Gastroesophageal sphincter (tissue), 4 donors: ENCODE data around the gene USF3. TPM values are rescaled to one million over a fixed set of nuclear protein-coding genes. Genes with fewer than 3 reads are reported as not detected.

ENCODE experiments used
- ATAC-seq: fragments of 150-250 bp; one replicate; pipeline ENCODE4 v1.9.1; 2016; ENCODE audit warnings: mild to moderate bottlenecking, moderate library complexity
- H3K27ac ChIP-seq, 4 donors: fragments of 200-600 bp; sonication (generic) in 3 of 4; 1 replicate in 3 of 4; 2 replicates in 1 of 4; pipeline ENCODE4 v1.5.1; 2016 to 2019
- H3K27me3 ChIP-seq: fragments of 200-600 bp; sonication (generic); one replicate; pipeline ENCODE4 v1.5.1; 2019
- H3K36me3 ChIP-seq, 2 donors: fragments of 200-600 bp; sonication (generic); one replicate each; pipeline ENCODE4 v1.5.1; 2019; ENCODE audit warnings: control low read depth in 1 of 2
- H3K4me1 ChIP-seq, 3 donors: fragments of 200-600 bp; sonication (generic); 1 replicate in 2 of 3; 2 replicates in 1 of 3; pipeline ENCODE4 v1.5.1; 2016 to 2019; ENCODE audit warnings: control low read depth in 2 of 3
- H3K4me3 ChIP-seq, 2 donors: fragments of 200-600 bp; sonication (generic); one replicate each; pipeline ENCODE4 v1.5.1; 2019; ENCODE audit warnings: mild to moderate bottlenecking in 1 of 2, moderate library complexity in 1 of 2
- H3K9me3 ChIP-seq, 3 donors: fragments of 200-600 bp; sonication (generic); one replicate each; pipeline ENCODE4 v1.5.1; 2017 to 2019; ENCODE audit warnings: control low read depth in 2 of 3
- CTCF ChIP-seq, 4 experiments: fragments of 200-600 bp in 2 of 4; fragments of 450-650 bp in 2 of 4; sonication (generic) in 1 of 4; IDR thresholded peaks; one replicate each; pipeline ENCODE4 v1.5.1; 2017 to 2019; ENCODE audit warnings: antibody characterized with exemption in 4 of 4, mild to moderate bottlenecking in 2 of 4, moderate library complexity in 2 of 4
- EP300 ChIP-seq: sonication (generic); formaldehyde crosslinking; IDR thresholded peaks from one replicate; pipeline ENCODE4 v1.6.1; 2017; ENCODE audit warnings: antibody characterized with exemption, mild to moderate bottlenecking
- POLR2A ChIP-seq, 2 donors: fragments of 450-650 bp; IDR thresholded peaks; one replicate each; pipeline ENCODE4 v1.6.1; 2017; ENCODE audit warnings: antibody characterized with exemption in 2 of 2, mild to moderate bottlenecking in 2 of 2, moderate library complexity in 1 of 2
- POLR2AphosphoS5 ChIP-seq: sonication (generic); formaldehyde crosslinking; IDR thresholded peaks from one replicate; pipeline ENCODE4 v1.6.1; 2017; ENCODE audit warnings: antibody characterized with exemption
- WGBS, 2 donors: methylation state at CpG; one replicate each; pipeline ENCODE4 v1.1.5; 2018; ENCODE audit warnings: low coverage in 1 of 2; 5-methylcytosine and 5-hydroxymethylcytosine counted together
- total RNA-seq, 4 donors: library from RNA; depleted of rRNA; stranded (reverse); fragments of >200 nt; gene quantifications; one replicate each; pipeline ENCODE4 v1.1.0, GENCODE V29; 2016

USF3 gene
- total RNA-seq, 4 donors from 2014 or later = 27.3 to 33.2 (median 29.6) TPM

DNA sequence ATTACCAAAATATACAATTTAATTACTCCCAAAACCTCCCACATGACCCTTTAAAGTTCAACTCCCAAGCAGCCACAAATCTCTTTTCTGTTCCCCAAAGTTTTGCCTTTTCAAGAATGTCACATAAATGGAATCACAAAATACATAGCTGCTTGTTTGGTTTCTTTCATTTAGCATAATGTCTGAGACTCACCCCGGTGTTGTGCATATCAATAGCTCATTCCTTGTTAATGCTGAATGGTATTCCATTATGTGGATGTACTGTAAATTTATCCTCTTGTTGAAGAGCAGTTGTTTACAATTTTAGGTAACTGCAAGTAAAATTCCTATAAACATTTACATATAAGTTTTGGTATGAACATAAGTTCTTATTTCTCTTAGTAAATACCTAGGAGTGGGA is 34.1 kb upstream of the USF3 start:
- H3K36me3 ChIP-seq = no peaks in the 10 kb centered on the region
- peaks cover 0 to 80% (median 6%) of the 10 kb centered on the region in 3 donors for H3K4me1 ChIP-seq
- TF ChIP-seq CTCF (IDR thresholded peaks at IDR 0.05) (no peak), POLR2AphosphoS5 (no peak), POLR2A (IDR thresholded peaks at IDR 0.05) (no peak), EP300 (no peak)
- 69 to 75% methylated on average over 1 of the region's 1 CpG for WGBS, 2 donors
- ATAC-seq = no peak
- no peak overlapping the region for H3K4me3 ChIP-seq
- H3K9me3 ChIP-seq = no peaks in the 10 kb centered on the region
- H3K27ac ChIP-seq = no peak overlapping the region
- no peaks in the 10 kb centered on the region for H3K27me3 ChIP-seq

- Histone ChIP-seq H3K36me3 (no peaks in the 10 kb centered on the region), H3K27ac (no peak overlapping the region), H3K4me1 (peaks cover 0 to 68% (median 0%) of the 10 kb centered on the region in 3 donors), H3K27me3 (no peaks in the 10 kb centered on the region), H3K4me3 (no peak overlapping the region), H3K9me3 (no peaks in the 10 kb centered on the region)
- no peak for TF ChIP-seq CTCF (IDR thresholded peaks at IDR 0.05)
- TF ChIP-seq POLR2AphosphoS5 = no peak
- no peak for TF ChIP-seq POLR2A (IDR thresholded peaks at IDR 0.05)
- no peak for TF ChIP-seq EP300
- 100% methylated on average over 1 to 2 of the region's 2 CpGs for WGBS, 2 donors
- ATAC-seq = no peak
Observed at GRCh38 chr3:113728661-113729060, 32.2 kb upstream of the USF3 start.

DNA sequence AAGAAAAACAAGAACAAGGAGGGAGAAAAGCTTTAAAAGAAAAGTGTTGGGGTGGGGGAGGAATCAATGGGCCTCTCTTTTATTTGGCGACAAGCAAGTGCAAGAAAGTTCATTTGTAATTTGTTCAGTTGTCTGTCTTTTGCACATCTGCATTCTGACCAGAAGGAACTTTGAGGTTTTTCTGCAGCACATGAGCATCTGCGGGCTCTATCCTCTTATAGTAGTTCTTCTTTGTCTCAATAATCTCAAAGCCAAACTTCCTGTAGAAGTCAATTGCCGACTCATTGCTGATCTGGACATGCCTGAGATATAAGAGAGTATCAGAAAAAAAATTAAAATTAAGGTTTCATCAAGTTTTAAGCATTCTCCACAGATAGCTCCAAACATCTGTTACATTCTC is 25.2 kb upstream of the USF3 start:
- H3K9me3 ChIP-seq = no peaks in the 10 kb centered on the region

DNA sequence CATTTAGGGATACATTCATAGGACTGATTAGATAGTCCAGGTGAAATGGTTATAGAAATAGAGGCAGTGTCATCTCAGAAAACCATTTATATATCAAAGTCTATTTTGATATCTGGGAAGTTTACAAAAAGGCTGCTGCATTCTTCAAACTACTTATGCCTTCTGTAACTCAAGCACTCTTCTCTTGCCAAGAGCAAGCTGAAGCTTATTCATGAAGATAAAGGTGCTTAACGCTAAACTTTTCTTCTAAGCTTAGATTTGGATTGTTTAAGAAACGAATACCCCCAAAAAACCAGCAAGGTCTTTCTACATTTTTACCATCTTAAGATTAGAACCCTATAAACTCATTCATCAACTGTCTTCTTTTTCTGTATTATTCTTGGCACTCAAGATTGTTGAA is 23.3 kb upstream of the USF3 start:
- Histone ChIP-seq H3K36me3 (peaks cover 0 to 41% of the 10 kb centered on the region in 2 donors), H3K9me3 (no peaks in the 10 kb centered on the region), H3K4me1 (peaks cover 0 to 13% (median 0%) of the 10 kb centered on the region in 3 donors), H3K27ac (no peak overlapping the region), H3K4me3 (no peak overlapping the region), H3K27me3 (no peaks in the 10 kb centered on the region)
- 26 to 28% methylated on average over 2 of the region's 2 CpGs for WGBS, 2 donors
- no peak for ATAC-seq
- TF ChIP-seq EP300 (no peak), CTCF (IDR thresholded peaks at IDR 0.05) (no peak), POLR2AphosphoS5 (no peak), POLR2A (IDR thresholded peaks at IDR 0.05) (no peak)

More for the DNA sequence above, 25.2 kb upstream of the USF3 start:
- TF ChIP-seq POLR2A (IDR thresholded peaks at IDR 0.05) = no peak
- TF ChIP-seq CTCF (IDR thresholded peaks at IDR 0.05) = no peak
- TF ChIP-seq POLR2AphosphoS5 = no peak
- no peak for TF ChIP-seq EP300
- 69 to 71% methylated on average over 3 of the region's 3 CpGs for WGBS, 2 donors
- peaks cover 0 to 41% of the 10 kb centered on the region in 2 donors for H3K36me3 ChIP-seq
- no peak for ATAC-seq
- H3K27ac ChIP-seq = no peak overlapping the region
- no peak overlapping the region for H3K4me3 ChIP-seq
- peaks cover 0 to 24% (median 0%) of the 10 kb centered on the region in 3 donors for H3K4me1 ChIP-seq
- no peaks in the 10 kb centered on the region for H3K27me3 ChIP-seq

DNA sequence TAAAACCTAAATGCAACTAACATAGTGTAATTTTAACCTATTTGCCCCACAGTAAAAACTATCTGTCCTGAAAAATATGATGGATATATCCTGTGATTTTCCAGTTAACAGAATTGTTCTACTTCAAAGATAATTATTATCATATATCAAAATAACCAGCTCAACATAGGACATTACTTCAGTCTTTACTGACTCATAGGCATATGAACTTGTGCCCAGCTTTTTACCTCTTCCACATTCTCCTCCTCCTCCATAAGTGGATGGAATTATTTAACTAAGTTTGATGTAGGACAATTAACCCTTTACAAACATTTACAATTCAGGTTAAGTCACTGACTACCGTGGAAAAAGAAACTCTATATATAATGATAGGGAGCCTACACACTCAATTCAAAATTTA is 22.9 kb upstream of the USF3 start:
- no peak overlapping the region for H3K4me3 ChIP-seq
- no peak for ATAC-seq
- peaks cover 0 to 13% (median 0%) of the 10 kb centered on the region in 3 donors for H3K4me1 ChIP-seq
- TF ChIP-seq CTCF (IDR thresholded peaks at IDR 0.05) = no peak
- TF ChIP-seq POLR2AphosphoS5 = no peak
- TF ChIP-seq POLR2A (IDR thresholded peaks at IDR 0.05) = no peak
- TF ChIP-seq EP300 = no peak
- H3K27me3 ChIP-seq = no peaks in the 10 kb centered on the region
- H3K9me3 ChIP-seq = no peaks in the 10 kb centered on the region
- 53 to 64% methylated on average over 1 of the region's 1 CpG for WGBS, 2 donors
- no peak overlapping the region for H3K27ac ChIP-seq
- H3K36me3 ChIP-seq = peaks cover 0 to 41% of the 10 kb centered on the region in 2 donors
